HG02840 (cell line): ENCODE measurements around the gene ARID4B.
"Not testable (repeated sequence)": the region's sequence is repeated elsewhere in the genome, so short reads cannot be mapped to it uniquely, and the experiment has no call there.

Experiments
- ATAC-seq: cut with Tn5 transposase; IDR thresholded peaks from one replicate; pipeline ENCODE4 v1.9.1; 2021; ENCODE audit warnings: mild to moderate bottlenecking, moderate library complexity, moderate number of reproducible peaks; ENCODE audit not compliant: unreplicated experiment, low FRiP score

ARID4B gene

GRCh38 chr1:235275836-235276235 is 52.1 kb downstream of the ARID4B start:
- no peak for ATAC-seq

GRCh38 chr1:235275223-235275622 is 52.8 kb downstream of the ARID4B start:
- ATAC-seq, result no peak

GRCh38 chr1:235272851-235273250 is 55.1 kb downstream of the ARID4B start:
- no peak for ATAC-seq

- ATAC-seq, result no peak
Observed at GRCh38 chr1:235270625-235271024, 57.4 kb downstream of the ARID4B start.

- not testable (repeated sequence) for ATAC-seq
Observed at GRCh38 chr1:235269990-235270389, 58.0 kb downstream of the ARID4B start.

- no peak for ATAC-seq
Observed at GRCh38 chr1:235268379-235269125, 59.4 kb downstream of the ARID4B start.

- ATAC-seq, result no peak
Observed at GRCh38 chr1:235266967-235267366, 61.0 kb downstream of the ARID4B start.

- no peak for ATAC-seq
Observed at GRCh38 chr1:235266325-235266724, 61.7 kb downstream of the ARID4B start.

GRCh38 chr1:235265900-235266299 is 62.1 kb downstream of the ARID4B start:
- ATAC-seq, result no peak

GRCh38 chr1:235264327-235264726 is 63.7 kb downstream of the ARID4B start:
- ATAC-seq, result no peak

- ATAC-seq, result no peak
Observed at GRCh38 chr1:235262539-235262938, 65.4 kb downstream of the ARID4B start.

GRCh38 chr1:235261243-235261642 is 66.7 kb downstream of the ARID4B start:
- no peak for ATAC-seq

GRCh38 chr1:235259133-235259778 is 68.7 kb downstream of the ARID4B start:
- no peak for ATAC-seq

- not testable (repeated sequence) for ATAC-seq
Observed at GRCh38 chr1:235258068-235258467, 69.9 kb downstream of the ARID4B start.

GRCh38 chr1:235254721-235255120 is 73.3 kb downstream of the ARID4B start:
- ATAC-seq, result no peak

- ATAC-seq, result peak; percentile 63
Observed at GRCh38 chr1:235253219-235253962, 74.6 kb downstream of the ARID4B start.

GRCh38 chr1:235250430-235250829 is 77.5 kb downstream of the ARID4B start:
- ATAC-seq, result no peak

GRCh38 chr1:235246022-235246948 is 81.7 kb downstream of the ARID4B start:
- no peak for ATAC-seq

- ATAC-seq, result no peak
Observed at GRCh38 chr1:235244974-235245592, 82.9 kb downstream of the ARID4B start.

- ATAC-seq, result no peak
Observed at GRCh38 chr1:235240960-235241359, 87.0 kb downstream of the ARID4B start.
